Activated T-cell treated with anti-CD3 and anti-CD28 coated beads, Interleukin-2, amount 50 U/mL, for 72 hours (primary cell): ENCODE measurements around the gene VSNL1. TPM values are rescaled to one million over a fixed set of nuclear protein-coding genes. Genes with fewer than 3 reads are reported as not detected.
A peak's percentile ranks its signal among the peaks of the same experiment; 100 is the strongest.

Experiments
- ATAC-seq, 2 donors: fragments of 150-1000 bp; cut with Tn5 transposase; replicated peaks in 1 of 2; 2 replicates each; pipeline ENCODE4 v1.10.0; 2021; ENCODE audit warnings: moderate library complexity in 2 of 2, mild to moderate bottlenecking in 1 of 2
- DNase-seq, 2 donors: peaks; one replicate each; pipeline ENCODE4 v3.0.0; 2021 to 2022; ENCODE audit warnings: mixed read lengths in 1 of 2
- H3K27ac Mint-ChIP-seq: one replicate; pipeline ENCODE4 v1.8.0; 2022; ENCODE audit warnings: mild to moderate bottlenecking, moderate library complexity, mixed read lengths
- H3K27me3 Mint-ChIP-seq: one replicate; pipeline ENCODE4 v1.8.0; 2022; ENCODE audit warnings: low read depth, mixed read lengths
- H3K36me3 Mint-ChIP-seq, 2 donors: one replicate each; pipeline ENCODE4 v1.8.0; 2022; ENCODE audit warnings: mixed read lengths in 2 of 2, mild to moderate bottlenecking in 1 of 2; ENCODE audit not compliant: insufficient read depth in 2 of 2
- H3K4me1 Mint-ChIP-seq: one replicate; pipeline ENCODE4 v1.8.0; 2022; ENCODE audit warnings: low read depth, mixed read lengths
- H3K4me3 Mint-ChIP-seq, 2 donors: one replicate each; pipeline ENCODE4 v1.8.0; 2022; ENCODE audit warnings: mild to moderate bottlenecking in 2 of 2, mixed read lengths in 2 of 2, moderate library complexity in 2 of 2
- H3K9me3 Mint-ChIP-seq, 2 donors: one replicate each; pipeline ENCODE4 v1.8.0; 2022; ENCODE audit warnings: mixed read lengths in 2 of 2
- total RNA-seq, 2 donors: library from RNA; stranded (reverse); gene quantifications; one replicate each; pipeline ENCODE4 v1.2.3, GENCODE V29; 2022

VSNL1 gene
- total RNA-seq, 2 donors from 2014 or later = not detected

DNA sequence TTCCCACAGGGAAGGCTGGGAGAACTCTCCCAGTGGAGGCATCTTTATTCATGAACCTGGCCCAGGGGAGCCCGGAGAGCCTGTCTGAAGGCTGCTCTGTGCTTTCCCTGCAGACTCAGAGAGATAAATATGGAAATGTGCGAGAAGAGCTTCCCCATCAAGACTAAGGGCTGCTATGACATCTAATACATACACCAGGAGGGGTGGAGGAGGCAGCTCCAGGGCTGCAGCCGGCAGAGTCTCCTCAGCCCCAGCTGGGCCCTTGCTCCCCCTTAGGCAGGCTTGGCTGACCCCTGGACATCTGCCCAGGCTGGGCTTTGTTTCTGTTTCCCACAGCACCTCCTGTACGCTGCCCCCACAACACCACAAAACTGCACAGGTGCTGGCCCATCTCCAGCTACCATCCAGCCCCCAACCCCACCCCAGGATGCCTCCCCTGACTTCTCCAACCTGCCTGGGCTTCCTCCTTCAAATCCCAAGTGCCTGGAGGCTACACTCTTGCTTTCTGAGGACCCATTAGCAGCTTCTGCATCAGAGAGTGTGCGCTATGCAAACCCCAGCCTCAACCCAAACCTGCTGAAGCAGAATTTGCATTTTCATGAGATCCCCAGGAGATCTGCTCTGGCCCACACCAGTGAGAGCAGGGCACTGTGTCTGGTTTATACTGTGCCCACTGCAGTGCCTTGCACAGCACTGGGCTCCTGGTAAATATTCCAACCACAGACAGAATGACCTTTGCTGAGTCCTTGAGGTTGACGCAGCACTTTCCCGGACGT, 96.8 kb downstream of the VSNL1 start:
- H3K9me3 Mint-ChIP-seq = no peaks in the 10 kb centered on the region
- no peak overlapping the region for H3K27ac Mint-ChIP-seq
- no peak for DNase-seq
- ATAC-seq = no peak
- H3K4me3 Mint-ChIP-seq = no peak overlapping the region
- no peaks in the 10 kb centered on the region for H3K4me1 Mint-ChIP-seq
- peaks cover 5% of the 10 kb centered on the region for H3K27me3 Mint-ChIP-seq
- no peaks in the 10 kb centered on the region for H3K36me3 Mint-ChIP-seq

DNA sequence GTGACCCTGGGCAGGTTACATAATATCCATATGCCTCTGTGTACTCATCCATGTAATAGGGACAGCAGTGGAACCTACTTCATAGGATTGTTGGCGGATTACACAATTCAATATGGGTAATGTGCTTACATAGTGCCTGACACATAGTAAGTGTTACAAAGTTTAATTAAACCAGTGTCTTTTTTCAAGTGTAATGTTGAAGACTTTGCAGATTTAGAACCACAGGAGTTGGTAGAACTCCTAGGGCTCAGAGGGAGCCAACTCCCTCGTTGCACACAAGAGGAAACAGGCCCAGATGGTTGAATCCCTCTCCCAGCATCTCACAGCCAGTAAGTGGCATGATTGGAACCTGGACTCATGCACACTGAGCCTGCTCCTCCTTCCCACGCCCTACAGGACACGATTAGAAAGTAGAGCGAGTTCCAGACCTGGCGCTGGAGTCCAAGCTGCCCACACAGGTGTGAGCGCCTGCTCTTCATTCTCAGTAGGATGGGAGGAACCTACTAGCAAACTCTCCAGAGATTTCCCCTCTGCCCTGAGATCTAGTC, 97.8 kb downstream of the VSNL1 start:
- no peak for DNase-seq
- no peaks in the 10 kb centered on the region for H3K9me3 Mint-ChIP-seq
- H3K36me3 Mint-ChIP-seq = no peaks in the 10 kb centered on the region
- H3K4me3 Mint-ChIP-seq = no peak overlapping the region
- H3K4me1 Mint-ChIP-seq = peaks cover 7% of the 10 kb centered on the region
- H3K27ac Mint-ChIP-seq = no peak overlapping the region
- no peak for ATAC-seq
- peaks cover 5% of the 10 kb centered on the region for H3K27me3 Mint-ChIP-seq

DNA sequence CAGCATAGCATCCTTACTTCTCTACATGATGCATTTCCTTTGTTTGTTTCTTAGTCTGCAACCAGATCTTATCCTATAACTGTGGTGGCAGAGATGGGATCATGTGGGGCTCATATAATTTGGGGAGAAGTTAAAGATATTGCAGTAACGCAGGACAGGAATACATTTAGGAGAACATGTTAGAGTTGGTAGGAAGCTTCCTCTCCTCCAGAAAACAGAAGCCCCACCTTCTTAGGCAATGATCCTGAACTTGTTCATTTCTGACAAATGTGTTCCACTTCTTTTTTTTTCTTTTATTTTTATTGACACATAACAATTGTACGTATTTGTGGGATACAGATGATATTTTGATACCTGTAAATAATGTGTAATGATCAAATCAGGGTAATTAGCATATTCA, 99.9 kb downstream of the VSNL1 start:
- H3K4me3 Mint-ChIP-seq = no peak overlapping the region
- ATAC-seq (no peak), DNase-seq (no peak)
- no peaks in the 10 kb centered on the region for H3K36me3 Mint-ChIP-seq
- no peak overlapping the region for H3K27ac Mint-ChIP-seq
- H3K9me3 Mint-ChIP-seq = no peaks in the 10 kb centered on the region
- peaks cover 13% of the 10 kb centered on the region for H3K4me1 Mint-ChIP-seq
- peaks cover 5% of the 10 kb centered on the region for H3K27me3 Mint-ChIP-seq

DNA sequence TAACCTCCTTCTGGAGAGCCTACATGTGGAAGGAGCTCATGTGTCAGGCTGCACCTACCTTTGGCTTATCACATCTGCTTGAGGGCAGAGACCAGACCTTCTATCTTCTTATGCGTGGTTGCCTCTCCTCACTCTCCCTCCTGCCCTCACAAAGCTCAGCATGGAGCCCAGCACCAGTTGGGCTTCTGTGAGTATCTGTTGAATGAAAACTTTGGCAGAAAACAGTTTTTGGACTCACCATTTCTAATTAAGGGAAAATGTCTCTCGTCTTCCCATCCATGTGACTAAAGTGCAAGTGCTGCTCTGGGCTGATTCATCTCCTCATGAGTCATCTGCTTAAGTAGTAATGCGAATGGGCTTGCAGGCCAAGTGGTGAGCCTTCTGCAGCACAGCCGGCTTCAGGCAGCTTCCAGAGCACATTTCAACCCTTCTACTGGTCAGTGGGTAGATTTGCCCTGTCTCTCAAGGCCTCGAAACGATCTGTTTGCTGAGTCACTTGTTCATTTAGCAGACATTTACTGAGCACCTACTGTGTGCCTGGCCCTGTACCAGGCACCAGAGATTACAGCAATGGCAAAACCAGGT, 102.6 kb downstream of the VSNL1 start:
- Mint-ChIP-seq H3K4me3 (peak overlapping the region in 1 of 2 donors; percentile 56), H3K9me3 (no peaks in the 10 kb centered on the region), H3K36me3 (no peaks in the 10 kb centered on the region), H3K27me3 (peaks cover 5% of the 10 kb centered on the region), H3K27ac (peak overlapping the region; percentile 43), H3K4me1 (peaks cover 22% of the 10 kb centered on the region)
- DNase-seq (peak; percentile 17 to 45), ATAC-seq (peak; percentile 85 to 86)

DNA sequence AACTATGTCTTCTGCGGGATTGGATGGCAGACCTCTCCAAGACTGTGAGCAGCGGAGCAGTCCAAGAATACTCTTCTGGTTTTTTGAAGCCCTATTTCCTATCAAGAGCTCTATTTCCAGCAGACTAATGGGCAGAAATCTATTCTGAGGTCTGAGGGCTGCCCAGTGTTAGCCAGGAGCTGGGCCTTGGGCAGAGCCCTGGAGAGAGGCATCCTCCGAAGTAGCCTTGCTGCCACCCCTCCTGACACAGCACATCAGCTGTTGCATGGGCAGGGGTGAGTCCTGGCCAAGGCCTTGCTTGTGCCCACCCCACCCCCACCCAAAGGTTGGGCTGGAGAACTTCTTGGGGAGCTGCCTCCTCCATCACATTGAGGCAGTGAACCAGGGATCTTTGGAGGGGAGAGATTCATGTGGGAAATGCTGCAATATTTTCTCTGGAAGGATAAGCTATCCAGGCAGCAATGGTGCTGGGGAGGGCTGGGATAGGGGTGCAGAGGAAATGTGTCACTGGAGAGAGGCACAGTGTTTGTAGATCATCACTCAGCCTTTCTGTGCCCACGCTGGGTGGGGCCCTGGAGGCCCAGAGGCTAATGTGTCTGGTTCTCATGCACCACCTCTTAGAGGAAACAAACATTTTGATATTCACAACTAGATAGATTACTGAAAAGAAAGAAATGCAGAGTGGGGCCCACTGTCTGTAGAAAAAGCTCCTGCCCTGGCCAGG, 104.7 kb downstream of the VSNL1 start:
- H3K9me3 Mint-ChIP-seq = no peaks in the 10 kb centered on the region
- DNase-seq = no peak
- H3K4me1 Mint-ChIP-seq = peaks cover 22% of the 10 kb centered on the region
- no peak for ATAC-seq
- no peak overlapping the region for H3K27ac Mint-ChIP-seq
- no peak overlapping the region for H3K4me3 Mint-ChIP-seq
- peaks cover 5% of the 10 kb centered on the region for H3K27me3 Mint-ChIP-seq
- H3K36me3 Mint-ChIP-seq = no peaks in the 10 kb centered on the region

DNA sequence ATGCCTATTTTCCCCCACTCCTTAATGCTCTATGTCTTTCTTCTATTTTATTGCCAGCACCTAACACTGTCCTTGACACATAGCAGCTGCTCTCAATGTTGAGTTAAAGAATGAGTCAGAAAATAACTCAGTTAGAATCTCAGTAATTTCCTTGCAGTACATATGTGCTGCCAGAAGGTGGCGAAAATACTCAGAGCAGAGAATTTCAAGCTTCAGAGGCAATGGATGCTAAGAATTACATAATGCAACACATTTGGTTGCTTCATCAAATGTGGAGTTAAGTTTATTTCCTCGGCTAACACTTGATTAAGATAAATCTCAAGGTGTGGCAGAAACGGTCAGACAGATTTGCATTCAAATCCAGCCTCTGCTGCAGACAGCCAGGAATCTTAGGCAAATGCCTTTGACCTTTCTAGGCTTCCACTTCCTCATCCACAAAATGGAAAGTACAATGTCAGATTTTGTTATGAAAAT, 105.6 kb downstream of the VSNL1 start:
- peaks cover 22% of the 10 kb centered on the region for H3K4me1 Mint-ChIP-seq
- H3K27ac Mint-ChIP-seq = no peak overlapping the region
- peaks cover 5% of the 10 kb centered on the region for H3K27me3 Mint-ChIP-seq
- no peaks in the 10 kb centered on the region for H3K9me3 Mint-ChIP-seq
- no peak overlapping the region for H3K4me3 Mint-ChIP-seq
- H3K36me3 Mint-ChIP-seq = no peaks in the 10 kb centered on the region
- DNase-seq (peak; percentile 51 to 63), ATAC-seq (peak; percentile 71 to 76)

DNA sequence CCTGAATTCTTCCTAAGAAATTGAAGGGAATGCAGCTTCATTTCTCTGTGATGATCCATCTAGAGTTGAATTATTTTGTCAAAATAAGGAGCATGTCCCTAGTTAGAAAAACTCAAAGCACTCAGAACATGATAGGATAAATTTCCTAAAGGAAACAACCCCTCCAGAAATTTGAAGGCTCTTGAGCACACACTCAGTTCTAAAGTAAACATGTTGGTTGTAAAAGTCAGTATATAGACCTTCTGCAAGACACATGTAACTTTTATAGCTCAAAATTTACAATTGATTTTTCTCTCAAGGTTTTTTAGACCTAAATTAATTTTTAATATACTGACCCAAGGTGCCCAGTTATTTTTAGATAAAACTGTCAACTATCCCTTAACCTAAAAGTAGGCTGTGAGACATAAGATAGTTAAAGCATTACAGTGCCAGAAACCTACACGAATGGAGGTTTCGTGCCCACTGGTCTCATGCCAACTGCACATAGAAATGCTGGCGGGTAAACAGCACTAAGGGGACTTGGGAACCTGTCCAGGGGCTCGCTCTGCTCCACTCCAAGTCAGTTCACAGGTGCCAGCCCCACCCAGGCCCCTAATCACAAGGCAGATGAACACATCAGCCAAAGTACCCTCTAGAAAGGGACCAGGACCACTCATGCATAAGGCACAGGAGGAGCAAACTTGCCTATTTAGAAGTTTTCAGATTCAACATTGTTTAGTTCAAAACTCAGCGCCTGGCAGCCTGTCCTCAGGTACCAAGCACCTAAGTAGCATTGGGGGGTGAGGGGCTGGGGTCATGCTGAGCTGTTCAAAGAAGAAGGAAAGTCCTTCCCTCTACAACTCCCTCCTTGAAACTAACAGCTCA, 106.6 kb downstream of the VSNL1 start:
- Mint-ChIP-seq H3K4me3 (no peak overlapping the region), H3K4me1 (peaks cover 22% of the 10 kb centered on the region), H3K27ac (no peak overlapping the region), H3K27me3 (no peaks in the 10 kb centered on the region), H3K9me3 (no peaks in the 10 kb centered on the region), H3K36me3 (no peaks in the 10 kb centered on the region)
- DNase-seq (no peak), ATAC-seq (no peak)

DNA sequence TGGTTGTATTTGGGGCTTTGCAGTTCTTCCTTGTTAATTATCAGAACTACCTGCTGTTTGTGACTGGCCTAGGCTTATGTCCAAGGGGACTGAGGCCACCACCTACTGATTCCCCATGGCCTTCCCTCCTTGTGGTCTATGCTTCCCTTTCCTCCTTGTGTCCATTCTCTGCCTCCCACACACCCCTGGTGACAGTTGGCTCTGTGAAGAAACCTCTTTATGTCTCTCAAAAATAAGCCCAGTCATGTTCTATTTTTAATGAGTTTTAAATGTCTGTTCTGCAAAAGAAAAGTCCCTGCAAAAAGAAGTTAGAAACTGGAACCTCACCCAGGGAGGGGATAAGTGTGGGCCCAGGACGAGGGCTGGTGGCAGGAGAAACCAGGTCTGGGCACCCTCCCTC, 108.1 kb downstream of the VSNL1 start:
- no peak overlapping the region for H3K27ac Mint-ChIP-seq
- H3K36me3 Mint-ChIP-seq = no peaks in the 10 kb centered on the region
- H3K9me3 Mint-ChIP-seq = no peaks in the 10 kb centered on the region
- H3K4me3 Mint-ChIP-seq = no peak overlapping the region
- H3K4me1 Mint-ChIP-seq = peaks cover 11% of the 10 kb centered on the region
- no peak for DNase-seq
- H3K27me3 Mint-ChIP-seq = no peaks in the 10 kb centered on the region
- ATAC-seq = no peak

DNA sequence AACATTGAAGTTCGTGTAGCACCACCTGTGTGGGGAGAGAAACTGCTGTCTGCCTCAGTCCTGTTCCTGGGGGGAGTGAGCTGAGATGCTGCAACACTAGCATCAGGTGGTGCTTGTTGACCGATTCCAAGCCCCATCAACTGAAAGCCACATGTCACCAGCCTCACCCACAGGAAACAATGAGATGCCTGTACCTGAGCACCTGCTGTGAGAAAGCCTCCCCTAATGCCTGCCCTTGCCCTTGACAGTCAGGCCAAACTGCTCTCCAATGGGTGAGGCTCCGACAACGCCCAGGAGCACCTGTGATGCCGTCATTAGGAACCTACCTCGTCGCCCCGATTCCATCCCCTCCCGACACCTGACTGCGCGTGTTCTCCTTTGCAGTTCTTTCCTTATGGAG, 108.5 kb downstream of the VSNL1 start:
- Mint-ChIP-seq H3K36me3 (no peaks in the 10 kb centered on the region), H3K27me3 (no peaks in the 10 kb centered on the region), H3K9me3 (no peaks in the 10 kb centered on the region), H3K4me1 (peaks cover 11% of the 10 kb centered on the region), H3K4me3 (no peak overlapping the region), H3K27ac (no peak overlapping the region)
- no peak for ATAC-seq
- no peak for DNase-seq

DNA sequence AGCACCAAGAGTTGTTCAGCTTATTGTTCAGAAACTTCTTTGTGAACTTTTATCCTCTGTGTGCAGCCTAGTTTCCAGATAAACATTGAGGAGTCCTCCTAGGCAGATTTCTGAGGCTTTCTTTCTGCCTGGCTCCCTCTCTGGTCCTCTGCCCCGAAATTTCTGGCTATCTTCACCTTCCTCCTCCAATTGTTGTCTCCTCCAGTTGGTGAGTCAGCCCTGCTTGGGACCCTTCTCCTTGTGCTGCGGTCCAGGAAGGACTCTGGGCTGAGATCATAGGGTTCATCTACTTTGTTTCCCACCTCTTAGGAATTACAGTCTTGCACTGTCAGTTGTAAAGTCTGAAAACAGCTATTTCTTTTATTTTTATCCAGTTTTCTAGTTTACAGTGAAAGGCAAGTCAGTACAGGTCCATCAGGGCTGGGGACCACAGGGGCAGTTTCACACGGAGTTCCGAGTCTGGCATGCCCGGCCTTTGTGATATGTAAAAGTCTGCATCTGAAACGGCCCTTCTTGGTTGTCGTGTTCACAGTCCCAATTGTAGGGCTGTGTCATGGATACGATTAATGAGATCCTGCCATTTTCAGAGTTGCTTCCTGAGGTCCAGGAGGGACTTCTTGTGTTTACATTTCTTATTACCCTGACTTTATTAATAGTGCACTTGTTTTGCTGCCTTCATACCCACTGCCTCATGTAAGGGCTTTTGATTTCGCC, 112.3 kb downstream of the VSNL1 start:
- H3K36me3 Mint-ChIP-seq = no peaks in the 10 kb centered on the region
- H3K27ac Mint-ChIP-seq = no peak overlapping the region
- DNase-seq (no peak), ATAC-seq (no peak)
- H3K4me1 Mint-ChIP-seq = no peaks in the 10 kb centered on the region
- H3K4me3 Mint-ChIP-seq = no peak overlapping the region
- H3K27me3 Mint-ChIP-seq = no peaks in the 10 kb centered on the region
- no peaks in the 10 kb centered on the region for H3K9me3 Mint-ChIP-seq

DNA sequence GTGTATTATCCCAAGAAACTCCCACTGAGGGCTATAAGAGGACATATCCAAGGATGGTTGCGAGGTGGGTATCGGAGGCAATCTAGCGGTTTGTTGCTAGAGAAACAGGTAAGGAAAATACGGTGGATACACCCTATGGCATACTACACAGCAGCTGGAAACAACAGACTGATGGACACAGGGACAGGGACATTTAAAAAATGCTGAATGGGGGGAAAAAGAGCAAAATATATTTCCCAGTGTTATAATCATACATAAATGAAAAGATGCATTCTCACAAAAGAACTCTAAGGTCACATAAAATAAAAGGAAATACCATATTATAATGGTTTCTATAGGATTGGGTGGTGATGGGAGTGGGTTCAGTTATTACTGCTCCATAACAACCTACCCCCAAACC, 117.3 kb downstream of the VSNL1 start:
- H3K4me3 Mint-ChIP-seq = no peak overlapping the region
- no peaks in the 10 kb centered on the region for H3K27me3 Mint-ChIP-seq
- H3K9me3 Mint-ChIP-seq = no peaks in the 10 kb centered on the region
- no peak overlapping the region for H3K27ac Mint-ChIP-seq
- peaks cover 0 to 4% of the 10 kb centered on the region in 2 donors for H3K36me3 Mint-ChIP-seq
- no peak for ATAC-seq
- H3K4me1 Mint-ChIP-seq = peaks cover 21% of the 10 kb centered on the region
- no peak for DNase-seq

DNA sequence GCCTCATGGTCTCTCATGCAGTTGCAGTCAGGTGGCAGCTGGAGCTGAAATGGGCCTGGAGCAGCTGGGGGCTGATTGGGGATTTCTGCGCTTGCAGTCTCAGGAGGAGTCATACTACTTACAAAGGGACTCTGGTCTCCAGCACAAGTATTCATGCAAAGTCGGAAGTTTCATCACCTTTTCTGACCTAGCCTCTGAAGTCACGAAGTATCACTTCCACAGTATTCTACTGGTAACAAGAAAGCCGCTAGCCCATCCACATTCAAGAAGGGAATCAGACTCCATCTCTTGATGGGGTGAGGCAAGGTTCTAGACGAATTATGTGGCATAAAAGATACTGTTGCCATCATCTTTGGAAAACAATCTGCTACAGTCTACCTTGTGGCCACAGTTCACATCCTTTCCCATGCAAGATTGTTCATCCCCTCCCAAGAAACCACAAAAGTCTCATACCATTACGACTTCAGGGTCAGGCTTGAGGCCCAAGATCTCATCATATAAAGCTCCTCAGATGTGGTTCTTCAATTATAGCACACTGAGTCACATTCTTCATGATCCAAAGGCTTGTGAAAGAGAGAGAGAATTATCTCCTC, 117.9 kb downstream of the VSNL1 start:
- ATAC-seq = peak; percentile 95 to 96
- H3K27ac Mint-ChIP-seq = no peak overlapping the region
- peak; percentile 29 to 34 for DNase-seq
- peaks cover 0 to 4% of the 10 kb centered on the region in 2 donors for H3K36me3 Mint-ChIP-seq
- peak overlapping the region in 1 of 2 donors; percentile 11 for H3K4me3 Mint-ChIP-seq
- no peaks in the 10 kb centered on the region for H3K9me3 Mint-ChIP-seq
- peaks cover 21% of the 10 kb centered on the region for H3K4me1 Mint-ChIP-seq
- H3K27me3 Mint-ChIP-seq = no peaks in the 10 kb centered on the region
